Effector memory CD4-positive, alpha-beta T cell (primary cell): ENCODE results near the gene RFWD3.

ENCODE experiments used
- DNase-seq, 3 donors: peaks; one replicate each; pipeline ENCODE4 v3.0.0-alpha.2; 2020
- H3K27ac ChIP-seq: 2 replicates; pipeline ENCODE4 v1.7.0; 2013; ENCODE audit warnings: mild to moderate bottlenecking, low read length, moderate library complexity; ENCODE audit not compliant: insufficient read depth, poor library complexity, severe bottlenecking
- H3K27me3 ChIP-seq: replicated peaks from 2 replicates; pipeline ENCODE4 v1.7.0; 2013; ENCODE audit warnings: mild to moderate bottlenecking, low read length; ENCODE audit not compliant: insufficient read depth, control insufficient read depth, poor library complexity, severe bottlenecking
- H3K36me3 ChIP-seq: 2 replicates; pipeline ENCODE4 v1.7.0; 2013; ENCODE audit warnings: mild to moderate bottlenecking, low read length, moderate library complexity; ENCODE audit not compliant: control insufficient read depth, insufficient read depth
- H3K4me1 ChIP-seq: 2 replicates; pipeline ENCODE4 v1.7.0; 2013; ENCODE audit warnings: low read length, mild to moderate bottlenecking; ENCODE audit not compliant: control insufficient read depth, insufficient read depth, poor library complexity, severe bottlenecking
- H3K4me3 ChIP-seq: 2 replicates; pipeline ENCODE4 v1.7.0; 2013; ENCODE audit warnings: low read length, low read depth, mild to moderate bottlenecking; ENCODE audit not compliant: insufficient read depth, poor library complexity, severe bottlenecking
- H3K9me3 ChIP-seq: 2 replicates; pipeline ENCODE4 v1.7.0; 2013; ENCODE audit warnings: mild to moderate bottlenecking, low read length, moderate library complexity; ENCODE audit not compliant: control insufficient read depth

The RFWD3 gene

GRCh38 chr16:74605746-74606520, 60.7 kb downstream of the RFWD3 start:
- no peaks in the 10 kb centered on the region for H3K9me3 ChIP-seq
- H3K27ac ChIP-seq, result peak overlapping the region; percentile 86
- DNase-seq, result no peak
- H3K4me1 ChIP-seq, result peaks cover 34% of the 10 kb centered on the region
- H3K27me3 ChIP-seq, result no peaks in the 10 kb centered on the region
- peak overlapping the region; percentile 86 for H3K4me3 ChIP-seq
- H3K36me3 ChIP-seq, result no peaks in the 10 kb centered on the region

GRCh38 chr16:74605332-74605731, 61.3 kb downstream of the RFWD3 start:
- DNase-seq, result no peak
- Histone ChIP-seq H3K4me1 (peaks cover 37% of the 10 kb centered on the region), H3K27me3 (no peaks in the 10 kb centered on the region), H3K36me3 (no peaks in the 10 kb centered on the region), H3K4me3 (peak overlapping the region; percentile 86), H3K27ac (peak overlapping the region; percentile 86), H3K9me3 (no peaks in the 10 kb centered on the region)

GRCh38 chr16:74603848-74604247, 62.8 kb downstream of the RFWD3 start:
- peaks cover 41% of the 10 kb centered on the region for H3K4me1 ChIP-seq
- no peaks in the 10 kb centered on the region for H3K9me3 ChIP-seq
- no peak for DNase-seq
- no peak overlapping the region for H3K4me3 ChIP-seq
- H3K27me3 ChIP-seq, result no peaks in the 10 kb centered on the region
- no peaks in the 10 kb centered on the region for H3K36me3 ChIP-seq
- no peak overlapping the region for H3K27ac ChIP-seq

GRCh38 chr16:74601126-74601871, 65.4 kb downstream of the RFWD3 start:
- Histone ChIP-seq H3K36me3 (no peaks in the 10 kb centered on the region), H3K27me3 (no peaks in the 10 kb centered on the region), H3K9me3 (no peaks in the 10 kb centered on the region), H3K4me1 (peaks cover 32% of the 10 kb centered on the region), H3K4me3 (peak overlapping the region; percentile 32), H3K27ac (peak overlapping the region; percentile 66)
- DNase-seq, result peak; percentile 54 to 69 (median 54)

GRCh38 chr16:74596586-74596985, 70.1 kb downstream of the RFWD3 start:
- no peak for DNase-seq
- Histone ChIP-seq H3K36me3 (no peaks in the 10 kb centered on the region), H3K27me3 (no peaks in the 10 kb centered on the region), H3K4me1 (peaks cover 20% of the 10 kb centered on the region), H3K27ac (no peak overlapping the region), H3K9me3 (no peaks in the 10 kb centered on the region), H3K4me3 (no peak overlapping the region)

- Histone ChIP-seq H3K27ac (no peak overlapping the region), H3K9me3 (no peaks in the 10 kb centered on the region), H3K36me3 (no peaks in the 10 kb centered on the region), H3K4me1 (peaks cover 5% of the 10 kb centered on the region), H3K4me3 (no peak overlapping the region), H3K27me3 (no peaks in the 10 kb centered on the region)
- DNase-seq, result no peak
Measured at GRCh38 chr16:74592847-74593246, 73.8 kb downstream of the RFWD3 start.

- Histone ChIP-seq H3K27me3 (no peaks in the 10 kb centered on the region), H3K36me3 (peaks cover 1% of the 10 kb centered on the region), H3K4me3 (no peak overlapping the region), H3K4me1 (peaks cover 5% of the 10 kb centered on the region), H3K9me3 (no peaks in the 10 kb centered on the region), H3K27ac (no peak overlapping the region)
- DNase-seq, result no peak
Measured at GRCh38 chr16:74591876-74592650, 74.6 kb downstream of the RFWD3 start.

GRCh38 chr16:74586948-74587347, 79.7 kb downstream of the RFWD3 start:
- Histone ChIP-seq H3K9me3 (no peaks in the 10 kb centered on the region), H3K27me3 (no peaks in the 10 kb centered on the region), H3K27ac (no peak overlapping the region), H3K4me1 (peaks cover 8% of the 10 kb centered on the region), H3K36me3 (peaks cover 4% of the 10 kb centered on the region), H3K4me3 (no peak overlapping the region)
- no peak for DNase-seq

GRCh38 chr16:74585846-74586443, 80.7 kb downstream of the RFWD3 start:
- no peak overlapping the region for H3K4me3 ChIP-seq
- H3K9me3 ChIP-seq, result no peaks in the 10 kb centered on the region
- H3K36me3 ChIP-seq, result peaks cover 4% of the 10 kb centered on the region
- H3K27ac ChIP-seq, result no peak overlapping the region
- H3K27me3 ChIP-seq, result no peaks in the 10 kb centered on the region
- DNase-seq, result no peak
- peaks cover 8% of the 10 kb centered on the region for H3K4me1 ChIP-seq
